ENCODE measurements around the gene RPUSD1.

The RPUSD1 gene

DNA sequence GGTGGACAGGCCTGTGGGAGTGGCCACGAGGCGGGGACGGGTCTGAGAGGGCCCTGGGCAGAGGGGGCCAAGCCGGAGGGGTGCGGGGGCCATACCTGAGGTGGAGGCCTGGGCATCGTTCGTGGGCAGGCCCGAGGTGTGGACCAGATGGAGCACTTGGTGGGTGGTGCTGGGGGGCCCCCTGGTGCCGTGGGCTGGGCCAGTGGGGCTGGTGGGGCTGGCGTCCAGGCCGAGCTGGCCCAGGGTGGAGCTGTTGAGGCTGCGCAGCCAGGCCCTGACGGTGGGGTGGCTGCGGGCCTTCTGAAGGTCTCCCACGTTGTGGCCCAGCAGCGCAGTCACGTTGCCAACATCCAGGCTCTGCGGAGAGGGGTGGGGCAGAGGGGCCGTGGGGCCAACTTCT is 18.2 kb downstream of the RPUSD1 start:
- Histone ChIP-seq H3K27ac (no peak overlapping the region), H3K4me3 (no peak overlapping the region)

DNA sequence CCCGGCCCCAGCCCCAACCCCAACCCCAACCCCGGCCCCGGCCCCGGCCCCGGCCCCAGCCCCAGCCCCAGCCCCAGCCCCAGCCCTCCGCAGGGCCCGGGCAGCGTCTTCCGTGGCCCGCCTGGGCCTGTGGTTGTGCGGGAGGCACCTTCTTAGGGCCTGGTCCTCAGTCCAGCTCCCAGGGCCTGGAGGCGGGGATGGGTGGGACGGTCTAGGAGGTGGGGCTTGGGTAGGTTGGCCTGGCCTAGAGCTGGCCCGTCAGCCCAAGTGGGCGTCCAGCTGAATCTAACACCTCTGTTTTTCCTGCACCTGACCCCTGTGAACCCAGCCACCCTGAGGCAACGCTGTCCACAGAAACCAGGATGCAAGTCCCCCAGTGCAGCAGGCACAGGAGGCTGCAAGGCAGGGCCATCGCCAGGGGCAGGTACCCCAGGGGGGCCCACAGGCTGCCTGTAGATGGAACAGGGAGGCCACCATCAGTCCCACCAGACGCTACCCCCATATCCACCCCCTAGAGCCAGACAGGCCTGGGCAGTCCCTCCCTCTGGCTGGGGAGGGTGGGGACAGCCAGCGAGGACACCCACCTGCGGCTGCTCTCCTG is 18.9 kb downstream of the RPUSD1 start:
- no peak overlapping the region for H3K27ac ChIP-seq
- H3K4me3 ChIP-seq: no peak overlapping the region

DNA sequence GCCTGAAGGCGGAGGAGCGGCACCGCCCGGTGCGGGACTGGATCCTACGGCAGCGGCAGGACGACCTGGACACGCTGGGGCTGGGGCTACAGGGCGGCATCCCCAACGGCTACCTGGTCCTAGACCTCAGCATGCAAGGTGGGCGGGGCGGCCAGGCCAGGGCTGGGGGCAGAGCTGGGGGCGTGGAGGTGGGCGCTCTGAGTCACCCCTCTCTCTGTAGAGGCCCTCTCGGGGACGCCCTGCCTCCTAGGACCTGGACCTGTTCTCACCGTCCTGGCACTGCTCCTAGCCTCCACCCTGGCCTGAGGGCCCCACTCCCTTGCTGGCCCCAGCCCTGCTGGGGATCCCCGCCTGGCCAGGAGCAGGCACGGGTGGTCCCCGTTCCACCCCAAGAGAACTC is 19.8 kb downstream of the RPUSD1 start:
- H3K4me3 ChIP-seq: no peak overlapping the region
- H3K27ac ChIP-seq: no peak overlapping the region

GRCh38 chr16:767743-768235 is 20.4 kb downstream of the RPUSD1 start:
- Histone ChIP-seq H3K27ac (no peak overlapping the region), H3K4me3 (no peak overlapping the region)

DNA sequence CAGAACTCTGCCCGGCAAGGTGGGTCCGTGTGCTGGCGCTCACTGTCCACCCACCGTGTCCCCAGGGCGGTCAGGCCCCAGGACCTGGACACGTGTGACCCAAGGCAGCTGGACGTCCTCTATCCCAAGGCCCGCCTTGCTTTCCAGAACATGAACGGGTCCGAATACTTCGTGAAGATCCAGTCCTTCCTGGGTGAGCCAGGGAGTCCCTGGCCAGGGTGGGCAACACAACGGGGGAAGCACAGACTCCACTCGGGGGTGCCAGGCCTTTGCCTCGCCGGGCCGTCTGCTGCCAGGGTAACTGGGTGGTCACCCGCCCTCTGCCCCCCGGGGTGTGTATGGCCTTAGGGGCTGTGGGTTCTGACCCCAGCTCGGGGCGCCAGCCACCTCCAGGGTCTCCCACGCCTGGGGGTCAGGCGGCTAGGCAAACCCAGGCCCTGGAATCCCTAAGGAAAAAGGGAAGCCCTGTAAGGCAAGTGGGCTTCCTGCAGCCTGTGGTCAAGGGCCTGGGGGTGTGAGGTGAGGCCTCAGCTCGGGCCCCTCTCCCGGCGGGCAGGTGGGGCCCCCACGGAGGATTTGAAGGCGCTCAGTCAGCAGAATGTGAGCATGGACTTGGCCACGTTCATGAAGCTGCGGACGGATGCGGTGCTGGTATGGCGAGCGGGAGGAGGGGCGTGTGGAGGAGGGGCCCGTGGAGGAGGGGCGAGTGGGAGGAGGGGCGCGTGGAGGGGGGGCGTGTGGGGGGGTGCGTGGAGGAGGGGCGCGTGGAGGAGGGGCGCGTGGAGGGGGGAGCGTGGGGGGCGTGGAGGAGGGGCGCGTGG is 21.2 kb downstream of the RPUSD1 start:
- Histone ChIP-seq H3K4me3 (no peak overlapping the region), H3K27ac (no peak overlapping the region)

DNA sequence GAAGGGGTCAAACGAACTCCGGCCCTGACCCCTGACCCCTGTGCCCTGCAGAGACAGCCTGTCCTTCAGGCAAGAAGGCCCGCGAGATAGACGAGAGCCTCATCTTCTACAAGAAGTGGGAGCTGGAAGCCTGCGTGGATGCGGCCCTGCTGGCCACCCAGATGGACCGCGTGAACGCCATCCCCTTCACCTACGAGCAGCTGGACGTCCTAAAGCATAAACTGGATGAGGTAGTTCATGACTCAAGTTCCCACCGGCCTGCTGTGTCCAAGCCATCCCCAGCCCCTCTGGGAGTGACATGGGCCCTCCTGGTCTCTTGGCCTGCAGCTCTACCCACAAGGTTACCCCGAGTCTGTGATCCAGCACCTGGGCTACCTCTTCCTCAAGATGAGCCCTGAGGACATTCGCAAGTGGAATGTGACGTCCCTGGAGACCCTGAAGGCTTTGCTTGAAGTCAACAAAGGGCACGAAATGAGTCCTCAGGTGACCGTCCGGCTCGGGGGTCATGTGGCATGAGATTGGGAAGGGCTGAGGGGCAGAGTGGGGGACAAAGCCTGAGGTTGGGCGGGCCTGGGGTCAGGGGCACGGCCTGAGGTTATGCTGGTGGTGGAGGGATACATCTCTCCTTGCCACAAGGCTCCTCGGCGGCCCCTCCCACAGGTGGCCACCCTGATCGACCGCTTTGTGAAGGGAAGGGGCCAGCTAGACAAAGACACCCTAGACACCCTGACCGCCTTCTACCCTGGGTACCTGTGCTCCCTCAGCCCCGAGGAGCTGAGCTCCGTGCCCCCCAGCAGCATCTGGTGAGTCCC is 22.0 kb downstream of the RPUSD1 start:
- H3K4me3 ChIP-seq: no peak overlapping the region
- no peak overlapping the region for H3K27ac ChIP-seq

GRCh38 chr16:765488-765865 is 22.7 kb downstream of the RPUSD1 start:
- Histone ChIP-seq H3K4me3 (no peak overlapping the region), H3K27ac (no peak overlapping the region)

- Histone ChIP-seq H3K4me3 (no peak overlapping the region), H3K27ac (no peak overlapping the region)
These were observed 23.2 kb downstream of the RPUSD1 start for GRCh38 chr16:764848-765487.

GRCh38 chr16:764184-764750 is 23.9 kb downstream of the RPUSD1 start:
- no peak overlapping the region for H3K27ac ChIP-seq

GRCh38 chr16:763369-764183 is 24.6 kb downstream of the RPUSD1 start:
- H3K27ac ChIP-seq: no peak overlapping the region
- no peak overlapping the region for H3K4me3 ChIP-seq

More at GRCh38 chr16:764184-764750, 23.9 kb downstream of the RPUSD1 start:
- no peak overlapping the region for H3K4me3 ChIP-seq

- no peak overlapping the region for H3K4me3 ChIP-seq
- H3K27ac ChIP-seq: no peak overlapping the region
These were observed 25.4 kb downstream of the RPUSD1 start for GRCh38 chr16:762595-763268.

- no peak overlapping the region for H3K4me3 ChIP-seq
These were observed 26.3 kb downstream of the RPUSD1 start for GRCh38 chr16:761625-762513.

GRCh38 chr16:760545-761343 is 27.4 kb downstream of the RPUSD1 start, which contains the start of gene MSLN:
TSS of gene MSLN (plus strand) at chr16:760734. CDS start at chr16:762681, 1,947 bp downstream.
- Histone ChIP-seq H3K4me3 (no peak within 1 kb of the TSS), H3K27ac (peak within 1 kb of the TSS in 1 of 21 experiments; percentile 44)

More at GRCh38 chr16:761625-762513, 26.3 kb downstream of the RPUSD1 start:
- peak overlapping the region in 2 of 21 experiments; percentile 10 to 13 for H3K27ac ChIP-seq

DNA sequence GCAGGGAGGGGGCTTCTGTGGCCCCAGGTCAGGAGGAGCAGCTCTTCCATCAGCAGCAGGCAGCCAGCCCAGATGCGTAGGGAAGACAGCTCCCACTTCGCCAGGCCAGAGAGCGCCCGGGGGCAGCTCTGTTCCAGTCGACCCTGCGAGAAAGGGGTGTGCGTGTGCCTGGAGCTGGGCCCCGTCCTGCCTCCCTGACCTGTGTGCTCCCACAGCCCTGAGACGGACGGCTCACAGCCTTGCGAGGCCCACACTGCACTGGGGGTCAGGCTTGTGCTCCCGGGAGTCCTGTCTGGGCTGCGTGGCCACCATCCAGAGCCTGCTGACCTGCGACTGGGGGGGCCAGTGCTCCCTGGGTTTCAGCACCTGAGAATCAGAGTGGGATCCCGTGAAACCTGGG is 28.1 kb downstream of the RPUSD1 start:
- peak overlapping the region in 1 of 21 experiments; percentile 44 for H3K27ac ChIP-seq
- no peak overlapping the region for H3K4me3 ChIP-seq

DNA sequence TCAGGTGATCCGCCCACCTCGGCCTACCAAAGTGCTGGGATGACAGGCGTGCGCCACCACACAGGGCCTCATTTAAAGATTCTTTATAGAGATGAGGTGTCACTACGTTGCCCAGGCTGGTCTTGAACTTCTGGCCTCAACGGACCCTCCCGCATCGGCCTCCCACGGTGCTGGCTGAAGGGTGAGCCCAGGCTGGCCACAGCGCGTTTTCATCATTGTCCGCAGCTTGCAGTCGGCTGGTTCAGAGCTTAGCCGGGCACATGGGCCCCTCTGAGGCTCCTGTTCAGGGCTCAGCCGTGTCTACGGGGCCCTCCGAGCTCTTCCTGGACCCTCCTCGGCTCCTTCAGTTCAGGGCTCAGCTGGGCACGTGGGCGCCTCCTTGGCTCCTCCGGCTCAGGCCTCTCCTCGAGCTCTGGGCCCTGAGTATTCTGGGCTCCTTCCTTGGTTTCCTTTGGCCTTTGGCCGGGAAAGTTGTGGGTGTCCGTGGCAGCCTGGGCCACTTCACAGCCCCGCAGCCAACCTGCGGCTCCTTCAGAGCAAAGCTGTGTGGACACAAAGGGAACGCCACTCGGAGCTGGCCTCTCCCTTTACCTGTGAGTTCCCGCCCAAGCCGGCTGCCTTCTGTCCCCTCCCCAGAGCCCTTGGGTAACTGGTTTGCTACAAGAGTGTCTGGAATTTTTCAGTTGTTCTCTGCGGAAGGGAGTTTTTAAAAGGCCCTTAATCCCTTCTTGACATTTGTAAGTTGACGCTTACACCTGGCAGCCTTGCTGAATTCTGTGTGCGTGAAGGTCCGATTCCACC is 28.9 kb downstream of the RPUSD1 start:
- Histone ChIP-seq H3K4me3 (no peak overlapping the region), H3K27ac (peak overlapping the region in 1 of 21 experiments; percentile 44)
